Measurements from ENCODE around the gene TAF12.
A peak's percentile ranks its signal among the peaks of the same experiment; 100 is the strongest.

DNA sequence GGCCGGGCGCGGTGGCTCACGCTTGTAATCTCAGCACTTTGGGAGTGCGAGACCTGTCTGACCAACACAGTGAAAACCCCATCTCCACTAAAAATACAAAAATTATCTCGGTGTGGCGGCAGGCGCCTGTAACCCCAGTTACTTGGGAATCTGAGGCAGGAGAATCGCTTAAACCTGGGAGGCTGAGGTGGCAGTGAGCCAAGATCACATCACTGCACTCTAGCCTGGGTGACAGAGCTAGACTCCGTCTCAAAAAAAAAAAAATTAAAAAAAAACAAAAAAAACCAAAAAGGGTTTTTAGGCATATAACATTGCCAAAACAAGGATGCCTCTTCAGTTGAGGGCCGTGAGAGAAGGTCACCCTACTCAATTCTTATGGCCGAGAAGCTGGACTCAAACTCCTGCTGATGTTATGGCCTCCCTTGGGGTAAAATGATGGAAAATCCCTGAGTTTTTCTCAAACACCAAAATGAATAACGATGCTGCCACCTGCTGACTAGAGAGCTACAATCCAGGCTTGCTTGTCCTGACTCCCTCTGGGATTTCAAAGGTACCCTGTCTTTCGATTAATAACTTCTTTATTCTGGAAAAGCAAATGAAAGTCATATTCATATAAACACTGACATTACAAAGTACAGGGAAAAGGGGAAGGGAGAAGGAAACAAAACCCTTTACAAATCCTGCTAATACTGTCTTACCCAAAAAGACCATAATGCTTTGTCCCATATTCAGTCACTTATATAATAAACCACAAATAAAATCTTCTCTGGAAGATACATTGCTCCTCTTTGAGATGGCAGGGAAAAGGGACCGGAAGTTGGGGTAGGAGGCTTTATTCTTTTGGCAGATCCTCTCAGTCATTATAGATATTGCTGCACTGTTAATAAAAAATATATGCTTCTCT lies 40.1 kb downstream of the TAF12 start:
- peak; percentile 66 to 80 (median 68) for TF ChIP-seq CTCF (IDR thresholded peaks at IDR 0.05)
- no peak for TF ChIP-seq EP300 (IDR thresholded peaks at IDR 0.05)
- peak in 1 of 2 donors; percentile 17 for TF ChIP-seq POLR2AphosphoS5 (IDR thresholded peaks at IDR 0.05)

All from esophagus muscularis mucosa (tissue), 4 donors.